Large intestine (tissue), 3 donors: ENCODE measurements around the gene RTL1. TPM values are rescaled to one million over a fixed set of nuclear protein-coding genes. Genes with fewer than 3 reads are reported as not detected.

ENCODE experiments used
- DNase-seq, 2 donors: peaks; one replicate each; pipeline versions ENCODE4 v3.0.0 to v3.0.0-alpha.2; 2013
- H3K27ac ChIP-seq: one replicate; pipeline ENCODE4 v1.5.1; 2013; ENCODE audit warnings: low read length
- H3K27me3 ChIP-seq: 2 replicates; pipeline ENCODE4 v1.6.1; 2013; ENCODE audit warnings: low read length; ENCODE audit not compliant: control insufficient read depth, insufficient read depth
- H3K36me3 ChIP-seq: 2 replicates; pipeline ENCODE4 v1.6.1; 2013; ENCODE audit warnings: low read length; ENCODE audit not compliant: control insufficient read depth, insufficient read depth
- H3K4me1 ChIP-seq: one replicate; pipeline ENCODE4 v1.6.1; 2013; ENCODE audit warnings: low read length; ENCODE audit not compliant: control insufficient read depth, insufficient read depth
- H3K4me3 ChIP-seq: one replicate; pipeline ENCODE4 v1.5.1; 2013; ENCODE audit warnings: low read length
- H3K9me3 ChIP-seq: one replicate; pipeline ENCODE4 v1.6.1; 2013; ENCODE audit warnings: mild to moderate bottlenecking, low read depth, low read length, moderate library complexity; ENCODE audit not compliant: control insufficient read depth
- WGBS: methylation state at CpG from one replicate; pipeline ENCODE4 v1.1.5; 2013; ENCODE audit warnings: low lambda C conversion rate; ENCODE audit not compliant: insufficient coverage; 5-methylcytosine and 5-hydroxymethylcytosine counted together
- polyA plus RNA-seq: library from polyadenylated mRNA; unstranded; fragments of 120-200 nt; gene quantifications from one replicate; pipeline ENCODE4 v1.2.1, GENCODE V29; 2013

Gene RTL1
- polyA plus RNA-seq, 1 donor: 0.16 TPM

GRCh38 chr14:100882026-100882967 is 21.2 kb downstream of the RTL1 start:
- no peaks in the 10 kb centered on the region for H3K4me1 ChIP-seq
- WGBS: no CpG with 5 or more reads among the region's 49 CpGs
- H3K4me3 ChIP-seq: no peak overlapping the region

GRCh38 chr14:100881211-100882025 is 22.1 kb downstream of the RTL1 start:
- Histone ChIP-seq H3K27ac (no peak overlapping the region), H3K9me3 (peaks cover 23% of the 10 kb centered on the region), H3K36me3 (peaks cover 2% of the 10 kb centered on the region), H3K4me1 (no peaks in the 10 kb centered on the region), H3K4me3 (no peak overlapping the region), H3K27me3 (no peaks in the 10 kb centered on the region)
- DNase-seq: no peak
- no CpG with 5 or more reads among the region's 38 CpGs for WGBS

More at GRCh38 chr14:100882026-100882967, 21.2 kb downstream of the RTL1 start:
- Histone ChIP-seq H3K36me3 (peaks cover 2% of the 10 kb centered on the region), H3K9me3 (peaks cover 23% of the 10 kb centered on the region), H3K27me3 (no peaks in the 10 kb centered on the region), H3K27ac (no peak overlapping the region)
- no peak for DNase-seq

GRCh38 chr14:100880271-100881101 is 23.0 kb downstream of the RTL1 start:
- H3K4me1 ChIP-seq: no peaks in the 10 kb centered on the region
- H3K36me3 ChIP-seq: peaks cover 2% of the 10 kb centered on the region
- WGBS: no CpG with 5 or more reads among the region's 34 CpGs
- H3K9me3 ChIP-seq: peaks cover 23% of the 10 kb centered on the region
- H3K27ac ChIP-seq: no peak overlapping the region
- DNase-seq: no peak
- no peaks in the 10 kb centered on the region for H3K27me3 ChIP-seq
- no peak overlapping the region for H3K4me3 ChIP-seq

DNA sequence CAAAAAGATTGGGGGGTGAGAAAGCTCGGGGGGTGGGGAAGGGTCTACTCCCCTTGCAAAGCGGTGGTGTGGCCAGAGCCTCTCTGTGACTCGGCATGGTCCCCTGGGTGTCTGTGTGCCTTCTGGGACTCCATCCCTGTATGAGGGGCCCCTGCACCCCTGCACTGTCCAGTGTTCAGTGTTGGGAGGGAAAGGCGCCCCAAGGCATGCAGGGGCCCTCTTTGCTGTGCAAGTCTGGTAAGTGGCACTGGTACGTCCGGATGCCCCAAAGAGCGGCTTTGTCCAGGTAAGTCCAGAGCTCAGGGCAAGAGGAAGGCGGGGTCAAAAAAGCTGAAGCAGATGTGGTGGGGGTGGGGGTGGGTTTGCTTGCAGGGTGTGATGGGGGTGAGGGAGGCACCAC is 23.7 kb downstream of the RTL1 start:
- no peaks in the 10 kb centered on the region for H3K4me1 ChIP-seq
- no peaks in the 10 kb centered on the region for H3K27me3 ChIP-seq
- peaks cover 23% of the 10 kb centered on the region for H3K9me3 ChIP-seq
- H3K27ac ChIP-seq: no peak overlapping the region
- peaks cover 2% of the 10 kb centered on the region for H3K36me3 ChIP-seq
- DNase-seq: no peak
- WGBS: no CpG with 5 or more reads among the region's 8 CpGs
- H3K4me3 ChIP-seq: no peak overlapping the region

- peaks cover 20% of the 10 kb centered on the region for H3K9me3 ChIP-seq
- DNase-seq: no peak
- no peaks in the 10 kb centered on the region for H3K27me3 ChIP-seq
- H3K27ac ChIP-seq: no peak overlapping the region
- no peak overlapping the region for H3K4me3 ChIP-seq
- WGBS: no CpG with 5 or more reads among the region's 8 CpGs
- H3K36me3 ChIP-seq: peaks cover 2% of the 10 kb centered on the region
- no peaks in the 10 kb centered on the region for H3K4me1 ChIP-seq
These were observed 24.3 kb downstream of the RTL1 start for GRCh38 chr14:100879194-100879593.

DNA sequence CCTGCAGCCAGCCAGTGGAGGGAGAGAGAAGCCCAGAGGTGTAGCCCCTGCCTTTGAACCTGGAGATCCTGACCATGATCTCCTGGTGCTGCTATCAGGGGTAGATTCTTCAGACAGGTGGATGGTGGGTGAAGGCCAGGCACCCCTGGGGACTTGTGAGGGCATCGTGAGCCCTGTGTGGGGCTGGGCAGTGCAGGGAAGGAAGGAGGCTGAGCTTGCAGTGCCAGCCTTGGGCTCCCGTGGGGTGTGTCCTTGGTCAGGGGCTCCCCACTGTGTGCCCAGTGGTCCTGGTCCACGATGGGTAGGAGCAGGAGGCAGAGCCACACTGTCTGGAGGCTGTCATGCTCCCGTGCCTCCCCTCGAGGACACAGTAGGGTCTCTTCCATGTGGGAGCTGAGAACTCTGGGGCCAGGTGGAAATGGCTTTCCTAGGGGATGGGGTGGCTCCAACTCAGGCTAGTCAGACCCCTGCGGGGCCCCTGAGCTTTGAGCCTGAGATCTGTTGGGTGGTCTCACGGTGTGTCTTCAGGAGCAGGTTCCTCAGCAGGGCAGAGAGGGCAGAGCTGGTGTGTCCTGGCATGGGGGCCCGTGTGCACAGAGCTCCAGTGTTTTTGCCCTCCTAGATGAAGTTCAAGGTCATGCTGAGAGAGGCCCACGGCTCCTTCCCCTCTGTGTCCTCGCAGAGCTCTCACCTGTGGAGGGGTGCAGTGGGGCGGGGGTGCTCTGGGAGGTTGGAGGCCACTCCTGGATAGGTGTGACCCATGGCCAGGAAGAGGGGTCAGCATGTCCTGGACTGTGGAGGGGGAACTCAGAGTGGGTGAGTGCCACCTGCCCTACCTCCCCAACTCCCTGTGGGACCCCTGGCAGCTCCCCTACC is 25.0 kb downstream of the RTL1 start:
- no peak overlapping the region for H3K4me3 ChIP-seq
- peaks cover 2% of the 10 kb centered on the region for H3K36me3 ChIP-seq
- no CpG with 5 or more reads among the region's 11 CpGs for WGBS
- no peak for DNase-seq
- no peaks in the 10 kb centered on the region for H3K4me1 ChIP-seq
- H3K9me3 ChIP-seq: peaks cover 18% of the 10 kb centered on the region
- no peak overlapping the region for H3K27ac ChIP-seq
- no peaks in the 10 kb centered on the region for H3K27me3 ChIP-seq

DNA sequence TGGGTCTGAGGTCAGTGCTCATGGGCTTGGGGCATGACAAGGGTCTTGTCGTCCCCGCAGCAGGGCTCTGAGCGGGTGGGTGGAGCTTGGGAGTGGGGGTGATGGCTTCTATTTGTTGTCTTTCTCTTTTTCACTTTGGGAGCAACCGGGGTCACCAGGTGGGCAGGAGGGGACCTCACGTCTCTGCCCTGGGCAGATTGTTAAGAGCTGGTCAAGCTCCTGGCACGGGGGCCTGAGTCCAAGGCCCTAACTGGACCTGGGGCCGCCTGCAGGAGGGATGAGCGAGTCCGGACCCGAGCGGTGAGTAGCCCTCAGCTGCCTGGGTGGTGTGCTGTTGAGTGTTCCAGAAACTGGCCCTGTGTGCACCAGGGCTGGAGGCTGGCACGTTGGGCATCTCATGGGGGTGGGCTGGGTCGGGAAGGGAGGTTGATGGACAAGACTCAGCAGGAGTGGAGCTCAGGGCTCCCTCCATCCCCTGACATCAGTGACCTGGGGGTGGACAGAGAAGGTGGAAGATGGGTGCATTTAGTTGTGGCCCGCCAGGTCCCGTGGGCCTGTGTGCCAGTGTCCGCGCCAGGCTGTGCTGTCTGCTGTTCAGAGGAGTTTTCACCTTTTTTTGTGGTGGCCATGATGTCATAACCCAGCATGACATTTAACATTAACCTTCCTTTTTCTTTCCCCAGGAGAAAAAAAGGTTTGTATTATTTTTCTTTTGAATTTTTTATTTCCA is 27.5 kb downstream of the RTL1 start:
- no peaks in the 10 kb centered on the region for H3K36me3 ChIP-seq
- WGBS: no CpG with 5 or more reads among the region's 17 CpGs
- no peaks in the 10 kb centered on the region for H3K4me1 ChIP-seq
- no peak overlapping the region for H3K27ac ChIP-seq
- H3K9me3 ChIP-seq: peaks cover 9% of the 10 kb centered on the region
- H3K27me3 ChIP-seq: no peaks in the 10 kb centered on the region
- no peak overlapping the region for H3K4me3 ChIP-seq
- DNase-seq: no peak

- Histone ChIP-seq H3K27me3 (no peaks in the 10 kb centered on the region), H3K36me3 (no peaks in the 10 kb centered on the region), H3K9me3 (peaks cover under 1% of the 10 kb centered on the region), H3K4me1 (no peaks in the 10 kb centered on the region), H3K4me3 (no peak overlapping the region), H3K27ac (no peak overlapping the region)
- no CpG with 5 or more reads among the region's 6 CpGs for WGBS
- DNase-seq: no peak
These were observed 28.4 kb downstream of the RTL1 start for GRCh38 chr14:100875126-100875525.
